ENCODE measurements around the gene RBBP8. TPM values are rescaled to one million over a fixed set of nuclear protein-coding genes. Genes with fewer than 3 reads are reported as not detected.

RBBP8 gene
- total RNA-seq, 1 donor from 2014 or later: 27.4 TPM

DNA sequence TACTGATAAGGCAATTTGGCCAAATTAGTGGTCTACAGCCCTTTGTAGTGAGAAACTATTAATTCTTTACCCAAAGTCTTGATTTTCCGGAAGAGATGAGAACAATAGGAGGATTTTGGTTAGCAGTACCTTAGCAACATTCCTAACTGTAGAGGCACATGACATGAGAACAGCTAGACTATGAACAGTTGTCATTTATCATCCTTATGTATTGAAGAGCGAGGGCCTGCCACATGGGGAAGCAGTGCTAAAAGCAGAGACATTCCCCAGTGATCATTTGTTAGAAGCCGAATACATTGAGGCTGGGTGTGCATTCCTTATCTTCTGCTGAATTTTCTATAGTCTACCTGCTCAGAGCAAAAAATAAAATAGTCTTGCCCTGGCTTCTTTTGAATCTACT, 65.2 kb downstream of the RBBP8 start:
- DNase-seq (ENCODE audit: low spot score): no peak

DNA sequence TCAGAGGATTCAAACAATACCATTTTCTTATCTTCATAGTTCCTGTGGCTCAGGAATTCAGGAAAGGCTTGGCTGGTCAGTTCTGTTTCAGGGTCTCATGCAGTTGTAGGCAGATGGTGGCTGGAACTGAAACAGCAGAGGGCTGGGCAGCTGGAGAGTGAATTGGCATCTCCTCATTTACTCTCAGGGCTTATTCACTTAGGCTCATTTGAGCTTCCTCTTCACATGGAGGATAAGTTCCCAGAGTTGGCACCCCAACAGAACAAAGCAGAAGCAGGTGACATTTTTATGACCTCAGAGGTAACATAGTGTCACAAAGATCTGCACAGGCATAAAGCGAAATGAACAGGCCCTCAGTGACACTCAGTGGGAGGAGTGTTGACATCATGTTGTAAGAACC, 66.1 kb downstream of the RBBP8 start:
- DNase-seq (ENCODE audit: low spot score): no peak

DNA sequence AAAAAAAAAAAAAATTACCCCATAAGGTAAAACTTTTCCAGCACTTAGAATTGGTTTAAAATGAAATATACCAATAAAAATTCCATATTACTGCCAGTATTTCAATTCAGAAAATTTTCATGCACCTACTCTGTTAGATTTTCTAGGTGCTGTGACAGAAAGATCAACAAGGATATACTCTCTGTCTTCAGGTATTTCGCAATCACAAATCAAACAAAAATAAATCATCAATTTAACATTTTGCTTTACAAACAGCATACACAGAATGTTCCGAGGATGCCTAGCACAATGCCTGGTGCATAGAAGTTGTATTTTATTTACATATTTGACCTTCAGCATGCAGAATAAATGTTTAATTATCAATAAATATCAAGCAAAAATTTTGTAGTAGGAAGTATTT, 66.5 kb downstream of the RBBP8 start:
- DNase-seq (ENCODE audit: low spot score): no peak

GRCh38 chr18:23003289-23003688, 70.2 kb downstream of the RBBP8 start:
- DNase-seq (ENCODE audit: low spot score): no peak

DNA sequence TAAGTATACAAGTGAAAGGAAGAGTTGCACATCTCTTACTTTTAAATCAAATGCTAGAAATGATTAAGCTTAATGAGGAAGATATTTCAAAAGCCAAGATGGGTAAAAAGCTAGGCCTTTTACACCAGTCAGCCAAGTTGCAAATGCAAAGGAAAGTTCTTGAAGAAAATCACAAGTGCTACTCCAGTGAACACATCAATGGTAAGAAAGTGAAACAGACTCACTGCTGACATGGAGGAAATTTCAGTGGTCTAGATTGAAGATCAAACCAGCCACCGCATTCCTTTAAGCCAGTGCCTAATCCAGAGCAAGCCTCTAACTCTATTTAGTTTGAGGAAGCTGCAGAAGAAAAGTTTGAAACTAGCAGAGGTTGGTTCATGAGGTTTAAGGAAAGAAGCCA, 79.1 kb downstream of the RBBP8 start:
- DNase-seq (ENCODE audit: low spot score): no peak

DNA sequence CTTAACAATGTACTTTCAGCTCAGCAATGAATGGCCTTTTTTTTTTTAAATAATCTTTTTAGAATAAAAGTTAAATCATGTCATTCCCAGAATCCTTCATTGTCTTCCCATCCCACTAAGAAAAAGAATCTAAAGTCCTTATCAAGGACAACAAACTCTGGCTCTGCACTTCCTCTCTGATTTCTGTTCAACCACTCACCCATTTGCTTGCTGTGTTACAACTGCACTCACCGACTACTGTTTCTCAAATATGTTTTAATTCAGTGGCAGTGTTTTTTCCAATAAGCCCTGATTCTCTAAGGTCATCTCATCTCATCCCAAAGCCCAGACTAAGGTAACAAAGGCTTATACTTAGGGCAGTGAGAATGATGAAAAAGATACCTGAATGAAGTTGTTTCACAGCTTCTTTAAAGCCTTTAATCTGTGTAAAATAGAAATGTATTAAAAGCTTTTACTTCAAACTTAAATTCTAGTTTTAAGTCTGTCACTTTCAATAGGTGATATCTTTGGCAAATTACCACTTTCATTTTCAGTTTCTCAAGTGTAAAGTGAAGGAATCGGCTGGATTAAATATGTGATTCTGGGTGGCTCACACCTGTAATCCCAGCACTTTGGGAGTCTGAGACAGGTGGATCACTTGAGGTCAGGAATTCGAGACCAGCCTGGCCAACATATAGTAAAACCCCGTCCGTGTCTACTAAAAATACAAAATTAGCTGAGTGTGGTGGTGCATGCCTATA, 87.6 kb downstream of the RBBP8 start:
- no peak for DNase-seq (ENCODE audit: low spot score)

DNA sequence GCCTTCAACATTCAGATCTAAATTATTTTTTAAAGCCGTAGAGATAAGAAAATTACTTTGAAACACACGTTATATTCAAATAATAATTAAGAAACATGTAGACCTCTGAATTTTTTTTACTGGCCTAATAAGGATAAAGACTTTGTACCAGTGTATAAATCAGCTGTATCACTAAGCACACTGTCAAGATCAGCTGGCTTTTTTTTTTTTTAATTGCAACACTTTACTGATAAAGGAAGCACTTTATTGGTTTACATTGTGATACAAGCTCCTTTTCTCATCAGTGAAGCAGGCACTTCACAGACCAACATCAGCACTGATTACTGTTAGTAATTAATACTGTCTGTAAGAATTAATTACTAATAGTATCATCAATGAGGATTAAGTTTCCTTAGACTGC, 88.5 kb downstream of the RBBP8 start:
- no peak for DNase-seq (ENCODE audit: low spot score)

- DNase-seq (ENCODE audit: low spot score): no peak
Measured at GRCh38 chr18:23032030-23032582, 99.0 kb downstream of the RBBP8 start.

GRCh38 chr18:23033056-23033455, 99.9 kb downstream of the RBBP8 start:
- no peak for DNase-seq (ENCODE audit: low spot score)

GRCh38 chr18:23036660-23037201, 103.6 kb downstream of the RBBP8 start:
- no peak for DNase-seq (ENCODE audit: low spot score)

- DNase-seq (ENCODE audit: low spot score): no peak
Measured at GRCh38 chr18:23037646-23038045, 104.5 kb downstream of the RBBP8 start.

GRCh38 chr18:23038712-23039111, 105.6 kb downstream of the RBBP8 start:
- no peak for DNase-seq (ENCODE audit: low spot score)

DNA sequence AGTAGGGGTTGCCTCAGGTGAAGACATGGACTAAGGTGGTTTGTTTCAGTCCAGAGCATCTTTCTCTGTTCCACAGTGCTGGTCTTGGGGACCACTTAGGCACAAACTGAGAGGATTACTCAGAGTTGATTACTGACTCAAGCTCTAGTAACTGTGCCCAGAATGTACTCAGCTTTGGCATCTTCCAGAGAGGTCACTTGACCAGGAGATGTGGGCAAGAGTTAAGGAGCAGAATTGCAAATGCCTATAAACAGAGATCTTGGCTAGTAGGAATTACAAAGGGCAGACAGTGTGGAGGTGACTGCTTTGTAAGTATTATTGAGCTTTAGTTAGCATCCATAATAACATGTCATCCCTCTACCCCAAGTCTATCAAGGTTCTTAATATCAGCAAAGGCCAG, 109.0 kb downstream of the RBBP8 start:
- no peak for DNase-seq (ENCODE audit: low spot score)

- DNase-seq (ENCODE audit: low spot score): no peak
Measured at GRCh38 chr18:23043803-23044376, 110.8 kb downstream of the RBBP8 start.

DNA sequence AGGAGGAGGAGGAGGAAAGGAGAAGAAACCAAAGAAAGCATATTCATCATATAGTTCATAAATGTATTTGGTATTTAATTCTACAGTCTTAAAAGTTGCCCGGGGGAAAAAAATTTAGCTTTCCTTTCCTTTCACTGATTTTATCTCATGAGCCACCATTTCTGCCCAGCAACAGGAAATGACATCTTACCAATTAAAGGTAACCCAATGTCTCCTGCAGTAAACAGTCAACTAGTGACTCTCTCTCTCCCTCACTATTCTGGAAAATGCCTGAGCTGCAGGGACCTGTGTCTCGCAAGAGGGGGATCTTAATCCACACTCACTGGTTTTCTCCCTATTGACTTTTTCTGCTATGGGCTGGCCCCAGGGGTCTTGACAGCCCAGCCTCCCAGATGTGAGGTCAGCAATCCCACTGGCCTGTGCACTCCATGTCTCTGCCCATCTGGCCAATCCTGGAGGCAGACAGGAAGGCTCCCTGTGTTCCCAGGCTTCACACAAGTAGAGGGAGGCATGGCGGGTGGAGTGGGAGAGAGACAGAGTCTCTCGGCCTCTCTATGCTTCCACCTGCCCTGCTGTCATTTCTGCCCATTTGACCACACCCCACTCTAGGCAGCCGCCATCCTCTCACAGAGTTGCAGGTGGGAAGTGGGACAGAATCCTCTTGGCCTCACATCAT, 116.7 kb downstream of the RBBP8 start:
- no peak for DNase-seq (ENCODE audit: low spot score)

GRCh38 chr18:23053776-23054457, 120.8 kb downstream of the RBBP8 start:
- peak; percentile 45 for DNase-seq (ENCODE audit: low spot score)

- no peak for DNase-seq (ENCODE audit: low spot score)
Measured at GRCh38 chr18:23054553-23054952, 121.4 kb downstream of the RBBP8 start.

- DNase-seq (ENCODE audit: low spot score): no peak
Measured at GRCh38 chr18:23056315-23056714, 123.2 kb downstream of the RBBP8 start.

GRCh38 chr18:23057096-23057495, 124.0 kb downstream of the RBBP8 start:
- peak; percentile 80 for DNase-seq (ENCODE audit: low spot score)

DNA sequence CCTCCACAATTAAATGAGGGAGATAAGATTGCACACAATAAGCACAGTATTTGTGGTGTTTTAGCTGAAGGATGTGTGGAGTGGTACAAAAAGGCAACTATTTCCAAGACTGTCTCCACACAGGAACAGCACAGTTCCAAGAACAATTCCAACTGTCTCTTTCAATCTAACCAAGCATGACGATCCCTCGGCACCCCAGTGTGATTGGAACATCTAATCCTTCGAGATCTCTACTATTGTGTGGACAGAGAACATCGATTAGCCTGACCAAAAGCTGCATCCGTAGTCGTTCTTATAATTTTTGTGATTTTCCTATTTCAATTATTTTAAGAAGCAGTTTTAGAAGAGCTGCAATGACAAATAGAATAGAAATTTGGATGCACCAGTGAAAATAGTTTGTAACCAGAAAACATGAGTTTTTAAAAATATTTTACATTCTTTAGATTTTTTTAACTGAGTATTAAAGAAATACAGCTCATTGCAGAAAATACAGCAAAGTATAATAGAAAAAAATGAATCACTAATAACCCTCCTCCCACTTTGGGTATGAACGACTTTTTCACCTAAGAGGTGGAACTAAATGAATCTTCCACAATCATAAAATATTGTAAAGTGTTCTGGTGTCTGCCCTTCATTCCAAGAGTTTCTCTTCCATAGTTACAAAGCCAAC, 125.8 kb downstream of the RBBP8 start:
- no peak for DNase-seq (ENCODE audit: low spot score)

All from umbilical cord (tissue), 2 donors.